Amniotic epithelial cell (primary cell): ENCODE measurements around the gene ZDHHC1.

Source experiments
- DNase-seq: peaks from one replicate; pipeline ENCODE4 v3.0.0-alpha.2; 2010; ENCODE audit warnings: low read depth

Gene ZDHHC1

GRCh38 chr16:67447508-67448076 is 31.3 kb upstream of the ZDHHC1 start:
- DNase-seq: no peak

- peak; percentile 50 for DNase-seq
Measured at GRCh38 chr16:67446968-67447507, 30.8 kb upstream of the ZDHHC1 start.

GRCh38 chr16:67445913-67446907 is 29.9 kb upstream of the ZDHHC1 start:
- peak; percentile 44 for DNase-seq

GRCh38 chr16:67445441-67445912 is 29.2 kb upstream of the ZDHHC1 start:
- DNase-seq: no peak

- DNase-seq: no peak
Measured at GRCh38 chr16:67445126-67445426, 28.8 kb upstream of the ZDHHC1 start.

GRCh38 chr16:67444259-67445125 is 28.2 kb upstream of the ZDHHC1 start:
- peak; percentile 40 for DNase-seq

GRCh38 chr16:67443265-67443664 is 27.0 kb upstream of the ZDHHC1 start:
- DNase-seq: no peak

GRCh38 chr16:67442581-67443255 is 26.4 kb upstream of the ZDHHC1 start:
- DNase-seq: no peak

- DNase-seq: no peak
Measured at GRCh38 chr16:67441907-67442306, 25.6 kb upstream of the ZDHHC1 start.

GRCh38 chr16:67441271-67441753 is 25.0 kb upstream of the ZDHHC1 start:
- no peak for DNase-seq

- no peak for DNase-seq
Measured at GRCh38 chr16:67438824-67439393, 22.6 kb upstream of the ZDHHC1 start.

- DNase-seq: no peak
Measured at GRCh38 chr16:67438098-67438791, 22.0 kb upstream of the ZDHHC1 start.

GRCh38 chr16:67437513-67437912 is 21.2 kb upstream of the ZDHHC1 start:
- DNase-seq: no peak

- DNase-seq: no peak
Measured at GRCh38 chr16:67436640-67437193, 20.4 kb upstream of the ZDHHC1 start.

- DNase-seq: no peak
Measured at GRCh38 chr16:67435758-67436164, 19.5 kb upstream of the ZDHHC1 start.

- no peak for DNase-seq
Measured at GRCh38 chr16:67433131-67433719, 16.9 kb upstream of the ZDHHC1 start.

- no peak for DNase-seq
Measured at GRCh38 chr16:67432506-67432890, 16.2 kb upstream of the ZDHHC1 start.

- no peak for DNase-seq
Measured at GRCh38 chr16:67431775-67432505, 15.7 kb upstream of the ZDHHC1 start.
